Erythroblast (primary cell): ENCODE data around the gene DLG2.
"Not testable (repeated sequence)": the region's sequence is repeated elsewhere in the genome, so short reads cannot be mapped to it uniquely, and the experiment has no call there.

Experiments
- DNase-seq, 2 experiments: peaks; one replicate each; lab custom pipeline; 2025; lab: John Stamatoyannopoulos, UW
- GATA1 ChIP-seq: IDR thresholded peaks from 2 replicates; pipeline ENCODE4 v1.6.1; 2011; ENCODE audit warnings: low read depth, mild to moderate bottlenecking, control low read depth, low read length, moderate library complexity
- POLR2A ChIP-seq: IDR thresholded peaks from 2 replicates; pipeline ENCODE4 v1.6.1; 2011; ENCODE audit warnings: mild to moderate bottlenecking, low read length

The DLG2 gene

GRCh38 chr11:84819128-84819527 lies 808.0 kb downstream of the DLG2 start:
- TF ChIP-seq GATA1: no peak
- no peak for TF ChIP-seq POLR2A
- no peak for DNase-seq

- no peak for TF ChIP-seq GATA1
- no peak for TF ChIP-seq POLR2A
- DNase-seq: no peak
Observed at GRCh38 chr11:84817998-84818397, 809.1 kb downstream of the DLG2 start.

- DNase-seq: no peak
- TF ChIP-seq POLR2A (no peak), GATA1 (no peak)
Observed at GRCh38 chr11:84812471-84812969, 814.6 kb downstream of the DLG2 start.

- DNase-seq: no peak
- no peak for TF ChIP-seq GATA1
Observed at GRCh38 chr11:84806354-84806753, 820.8 kb downstream of the DLG2 start.

GRCh38 chr11:84804041-84804440 lies 823.1 kb downstream of the DLG2 start:
- no peak for TF ChIP-seq POLR2A
- no peak for TF ChIP-seq GATA1
- DNase-seq: no peak

- no peak for DNase-seq
Observed at GRCh38 chr11:84800755-84801346, 826.3 kb downstream of the DLG2 start.

GRCh38 chr11:84799112-84799511 lies 828.0 kb downstream of the DLG2 start:
- TF ChIP-seq POLR2A (no peak), GATA1 (no peak)
- DNase-seq: no peak

More at GRCh38 chr11:84800755-84801346, 826.3 kb downstream of the DLG2 start:
- TF ChIP-seq POLR2A: no peak

GRCh38 chr11:84795698-84796097 lies 831.4 kb downstream of the DLG2 start:
- no peak for TF ChIP-seq POLR2A
- TF ChIP-seq GATA1: no peak
- DNase-seq: no peak

GRCh38 chr11:84794663-84795443 lies 832.3 kb downstream of the DLG2 start:
- DNase-seq: no peak
- TF ChIP-seq POLR2A: no peak
- TF ChIP-seq GATA1: no peak

GRCh38 chr11:84793318-84793717 lies 833.8 kb downstream of the DLG2 start:
- no peak for DNase-seq

GRCh38 chr11:84790849-84791427 lies 836.2 kb downstream of the DLG2 start:
- TF ChIP-seq GATA1: no peak
- TF ChIP-seq POLR2A: no peak
- no peak for DNase-seq

More at GRCh38 chr11:84793318-84793717, 833.8 kb downstream of the DLG2 start:
- TF ChIP-seq GATA1 (no peak), POLR2A (no peak)

GRCh38 chr11:84788220-84788619 lies 838.9 kb downstream of the DLG2 start:
- DNase-seq: no peak
- TF ChIP-seq POLR2A (no peak), GATA1 (no peak)

- not testable (repeated sequence) for DNase-seq
Observed at GRCh38 chr11:84784158-84784557, 843.0 kb downstream of the DLG2 start.

- no peak for DNase-seq
Observed at GRCh38 chr11:84780689-84781293, 846.4 kb downstream of the DLG2 start.

More at GRCh38 chr11:84780689-84781293, 846.4 kb downstream of the DLG2 start:
- TF ChIP-seq GATA1 (no peak), POLR2A (no peak)
